WI38 (cell line): Measurements from ENCODE around the gene HECTD2.

Source experiments
- H3K4me3 ChIP-seq: 2 replicates; pipeline ENCODE4 v1.5.1; 2011; ENCODE audit warnings: low read depth, mild to moderate bottlenecking, control low read depth, low read length
- TF ChIP-seq, protein P1 (sequence below): IDR thresholded peaks from 2 replicates; pipeline ENCODE4 v1.5.1; 2012; ENCODE audit warnings: low read depth, mild to moderate bottlenecking, control low read depth, low read length

HECTD2 gene

DNA sequence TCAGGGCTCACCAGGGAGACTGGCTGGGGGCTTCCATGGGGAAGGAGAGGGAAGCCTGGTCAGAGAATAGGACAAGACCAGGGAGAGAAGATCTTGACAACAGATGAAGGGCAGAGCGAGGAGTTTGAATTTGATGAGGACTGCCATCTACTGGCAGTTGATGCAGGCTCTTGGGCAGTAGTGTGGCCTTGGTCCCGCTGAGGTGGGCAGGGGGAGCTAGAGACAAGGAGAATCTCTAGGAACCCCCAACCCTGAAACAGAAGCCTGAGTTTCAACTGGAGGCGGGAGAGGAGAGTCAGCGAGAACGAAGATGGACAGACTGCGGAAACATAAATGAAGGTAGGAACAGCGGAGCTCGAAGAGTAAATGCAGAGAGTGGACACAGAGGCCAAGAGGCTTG is 141.7 kb downstream of the HECTD2 start:
- TF ChIP-seq, protein P1, sequence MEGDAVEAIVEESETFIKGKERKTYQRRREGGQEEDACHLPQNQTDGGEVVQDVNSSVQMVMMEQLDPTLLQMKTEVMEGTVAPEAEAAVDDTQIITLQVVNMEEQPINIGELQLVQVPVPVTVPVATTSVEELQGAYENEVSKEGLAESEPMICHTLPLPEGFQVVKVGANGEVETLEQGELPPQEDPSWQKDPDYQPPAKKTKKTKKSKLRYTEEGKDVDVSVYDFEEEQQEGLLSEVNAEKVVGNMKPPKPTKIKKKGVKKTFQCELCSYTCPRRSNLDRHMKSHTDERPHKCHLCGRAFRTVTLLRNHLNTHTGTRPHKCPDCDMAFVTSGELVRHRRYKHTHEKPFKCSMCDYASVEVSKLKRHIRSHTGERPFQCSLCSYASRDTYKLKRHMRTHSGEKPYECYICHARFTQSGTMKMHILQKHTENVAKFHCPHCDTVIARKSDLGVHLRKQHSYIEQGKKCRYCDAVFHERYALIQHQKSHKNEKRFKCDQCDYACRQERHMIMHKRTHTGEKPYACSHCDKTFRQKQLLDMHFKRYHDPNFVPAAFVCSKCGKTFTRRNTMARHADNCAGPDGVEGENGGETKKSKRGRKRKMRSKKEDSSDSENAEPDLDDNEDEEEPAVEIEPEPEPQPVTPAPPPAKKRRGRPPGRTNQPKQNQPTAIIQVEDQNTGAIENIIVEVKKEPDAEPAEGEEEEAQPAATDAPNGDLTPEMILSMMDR, result peak; percentile 81
- H3K4me3 ChIP-seq, result no peak overlapping the region

DNA sequence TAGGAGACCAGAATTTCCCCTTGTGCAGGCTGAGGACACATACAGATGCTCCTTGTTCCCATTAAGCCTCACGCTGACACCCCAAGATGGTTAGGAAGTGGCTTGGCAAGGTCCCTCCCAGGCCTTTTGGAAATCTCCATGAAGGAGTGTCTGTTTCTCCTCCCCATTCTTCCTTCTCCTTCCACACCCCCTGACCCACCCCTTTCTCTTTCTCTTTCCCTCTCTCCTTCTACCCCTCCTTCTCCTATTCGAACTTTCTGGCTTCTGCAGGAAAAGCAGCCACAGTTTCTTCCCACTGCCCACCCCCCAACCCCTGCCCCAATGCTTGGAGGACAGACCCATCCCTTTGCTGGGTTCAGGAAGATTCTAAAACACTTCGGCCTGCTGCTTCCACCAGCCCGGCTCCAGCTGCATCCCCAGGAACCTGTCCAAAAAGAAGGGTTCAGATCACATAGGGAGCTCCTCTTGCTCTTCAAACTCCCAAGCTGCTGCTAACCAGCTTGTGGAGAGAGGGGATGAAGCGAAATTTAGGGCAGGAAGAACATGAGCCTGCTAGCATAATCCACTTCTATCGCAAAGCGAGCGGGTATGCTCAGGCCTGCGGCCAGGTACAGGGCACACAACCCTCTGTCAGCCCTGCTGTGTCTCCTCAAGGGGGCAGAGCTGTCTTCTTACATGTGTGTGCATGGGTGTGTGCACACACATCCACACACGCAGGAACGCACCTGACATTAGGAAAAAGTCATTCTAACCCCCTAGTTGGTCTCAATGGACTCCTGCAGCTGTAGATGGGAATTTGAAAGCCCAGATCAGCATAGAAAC is 142.3 kb downstream of the HECTD2 start:
- no peak overlapping the region for H3K4me3 ChIP-seq
- TF ChIP-seq, protein P1, result peak; percentile 29

DNA sequence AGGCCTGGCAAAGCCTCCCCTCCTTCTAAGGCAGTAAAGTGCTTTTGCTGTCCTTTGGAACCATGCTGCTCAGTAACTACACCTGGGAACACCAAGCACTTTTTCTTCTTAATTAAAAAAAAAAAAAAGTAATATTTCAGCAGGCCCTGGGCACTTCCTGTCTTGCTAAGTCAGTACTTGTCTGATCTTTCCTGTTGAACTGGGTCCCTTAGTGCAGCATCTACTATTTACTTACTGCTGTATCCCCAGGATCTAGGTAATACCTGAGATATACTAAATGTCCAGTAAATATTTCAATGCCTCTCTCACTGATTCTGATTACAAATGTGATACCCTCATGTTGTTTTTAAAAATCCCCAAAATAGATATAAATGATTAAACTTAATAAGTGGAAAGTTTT is 145.3 kb downstream of the HECTD2 start:
- TF ChIP-seq, protein P1, result no peak
- H3K4me3 ChIP-seq, result no peak overlapping the region

DNA sequence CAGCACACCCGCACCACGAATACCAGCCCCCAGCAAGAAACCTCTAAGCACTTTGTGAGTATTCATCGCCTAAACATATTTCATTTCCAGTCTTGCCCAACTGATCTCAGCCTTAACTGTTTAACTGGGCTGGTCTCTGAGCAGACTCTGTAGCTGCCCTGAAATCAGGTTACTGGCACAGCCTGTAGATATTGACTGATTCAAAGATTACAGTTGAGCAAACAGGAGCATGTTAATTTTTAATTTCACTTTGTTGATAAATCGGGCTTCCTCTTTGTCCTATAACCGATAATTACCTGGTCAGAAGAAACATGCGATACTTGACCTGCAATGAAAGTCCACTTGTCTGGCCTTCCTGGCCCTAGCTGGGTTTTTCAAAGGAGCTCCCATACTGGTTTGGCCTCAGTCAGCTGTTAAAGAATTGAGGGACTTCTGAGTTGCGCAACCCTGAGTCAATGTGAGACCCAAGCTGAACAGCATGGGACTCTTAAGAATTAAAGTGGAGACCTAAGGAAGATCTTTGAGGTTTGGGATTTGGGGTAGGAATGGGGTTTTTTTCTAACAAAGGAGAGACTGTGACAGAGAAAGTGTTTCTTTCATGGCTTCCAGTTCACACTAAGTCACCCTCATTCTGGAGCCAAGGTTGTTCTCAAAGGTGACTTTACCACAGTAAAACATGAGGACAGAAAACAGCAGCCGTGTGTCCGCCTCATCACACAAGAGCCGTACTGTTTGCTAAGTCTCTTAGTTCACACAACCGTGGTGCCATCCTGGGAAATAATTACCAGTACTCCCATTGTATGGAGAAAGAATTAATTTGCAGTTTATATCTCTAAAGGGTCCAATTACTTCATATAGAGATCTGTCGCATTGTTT is 146.8 kb downstream of the HECTD2 start:
- H3K4me3 ChIP-seq, result no peak overlapping the region

DNA sequence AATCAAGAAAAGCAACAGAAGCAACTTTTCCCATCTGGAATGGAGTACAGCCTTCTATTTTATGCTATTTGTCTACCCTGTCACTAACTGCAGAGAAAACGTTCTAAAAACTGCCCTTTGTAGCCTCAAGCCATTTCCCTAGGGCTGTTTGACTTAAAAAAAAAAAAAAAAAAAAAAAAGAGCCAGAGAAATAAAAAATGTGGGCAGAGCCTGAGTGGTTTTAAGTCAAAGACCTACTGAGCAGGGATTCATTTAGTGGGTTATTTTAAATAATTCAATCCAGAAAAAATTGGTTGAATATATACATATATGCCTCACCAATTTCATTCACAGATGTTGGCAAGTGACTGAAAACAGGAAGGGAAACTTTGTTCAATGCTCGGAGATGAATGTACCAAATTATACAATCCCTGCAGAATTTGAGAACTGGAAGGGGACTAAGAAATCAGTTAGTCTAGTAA is 147.5 kb downstream of the HECTD2 start:
- no peak overlapping the region for H3K4me3 ChIP-seq
- TF ChIP-seq, protein P1, result no peak

More for the DNA sequence above, 146.8 kb downstream of the HECTD2 start:
- TF ChIP-seq, protein P1, result no peak

DNA sequence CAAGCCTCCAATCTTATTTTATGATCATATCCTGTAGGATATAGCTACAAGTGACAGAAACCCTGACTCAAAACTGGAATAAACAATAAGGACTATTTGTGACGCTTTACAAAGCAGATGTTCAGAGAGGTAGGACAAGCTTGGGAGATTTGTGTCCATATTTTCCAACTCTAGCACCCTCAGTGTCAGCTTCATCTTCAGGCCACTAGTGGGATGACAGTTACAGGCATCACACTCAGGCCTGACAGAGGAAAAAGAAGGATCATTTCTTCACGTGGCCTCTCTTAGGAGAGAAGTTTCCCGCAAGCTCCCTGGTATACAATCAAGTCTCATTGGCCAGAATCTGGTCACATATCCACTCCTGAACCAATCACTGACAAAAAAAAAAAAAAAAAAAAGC is 148.3 kb downstream of the HECTD2 start:
- TF ChIP-seq, protein P1, result no peak
- H3K4me3 ChIP-seq, result no peak overlapping the region
